ENCODE measurements around the gene SLC25A22. TPM values are rescaled to one million over a fixed set of nuclear protein-coding genes. Genes with fewer than 3 reads are reported as not detected.

SLC25A22 gene
- total RNA-seq, 1 donor from 2014 or later, result 35.6 TPM

DNA sequence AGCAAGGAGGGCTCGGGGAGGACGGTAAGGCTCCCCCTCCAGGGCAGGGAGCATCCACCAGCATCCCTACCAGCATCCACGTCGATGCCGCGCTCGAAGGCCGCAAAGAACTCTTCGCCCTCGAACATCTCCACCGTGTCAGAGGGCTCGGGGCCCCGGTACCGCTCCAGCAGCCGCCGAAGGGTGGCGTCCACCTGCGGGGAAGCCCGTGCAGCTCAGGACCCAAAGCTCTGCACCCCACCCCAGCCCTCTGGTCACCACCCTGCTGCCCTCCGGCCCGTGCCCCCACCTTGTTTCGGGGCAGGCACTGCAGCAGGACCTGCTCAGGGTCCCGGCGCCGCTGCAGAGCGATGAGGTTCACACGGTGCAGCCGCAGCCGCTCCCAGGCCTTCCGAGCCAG is 2.4 kb upstream of the SLC25A22 start:
- Mint-ChIP-seq H3K27me3 (no peaks in the 10 kb centered on the region), H3K9me3 (no peaks in the 10 kb centered on the region), H3K27ac (no peak overlapping the region), H3K4me1 (ENCODE audit: unreplicated experiment) (peaks cover 8% of the 10 kb centered on the region), H3K36me3 (no peaks in the 10 kb centered on the region), H3K4me3 (no peak overlapping the region)
- TF ChIP-seq, protein P1, sequence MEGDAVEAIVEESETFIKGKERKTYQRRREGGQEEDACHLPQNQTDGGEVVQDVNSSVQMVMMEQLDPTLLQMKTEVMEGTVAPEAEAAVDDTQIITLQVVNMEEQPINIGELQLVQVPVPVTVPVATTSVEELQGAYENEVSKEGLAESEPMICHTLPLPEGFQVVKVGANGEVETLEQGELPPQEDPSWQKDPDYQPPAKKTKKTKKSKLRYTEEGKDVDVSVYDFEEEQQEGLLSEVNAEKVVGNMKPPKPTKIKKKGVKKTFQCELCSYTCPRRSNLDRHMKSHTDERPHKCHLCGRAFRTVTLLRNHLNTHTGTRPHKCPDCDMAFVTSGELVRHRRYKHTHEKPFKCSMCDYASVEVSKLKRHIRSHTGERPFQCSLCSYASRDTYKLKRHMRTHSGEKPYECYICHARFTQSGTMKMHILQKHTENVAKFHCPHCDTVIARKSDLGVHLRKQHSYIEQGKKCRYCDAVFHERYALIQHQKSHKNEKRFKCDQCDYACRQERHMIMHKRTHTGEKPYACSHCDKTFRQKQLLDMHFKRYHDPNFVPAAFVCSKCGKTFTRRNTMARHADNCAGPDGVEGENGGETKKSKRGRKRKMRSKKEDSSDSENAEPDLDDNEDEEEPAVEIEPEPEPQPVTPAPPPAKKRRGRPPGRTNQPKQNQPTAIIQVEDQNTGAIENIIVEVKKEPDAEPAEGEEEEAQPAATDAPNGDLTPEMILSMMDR (conservative IDR thresholded peaks at IDR 0.05), result no peak
- no peak for DNase-seq (ENCODE audit: extremely low spot score, unreplicated experiment)

DNA sequence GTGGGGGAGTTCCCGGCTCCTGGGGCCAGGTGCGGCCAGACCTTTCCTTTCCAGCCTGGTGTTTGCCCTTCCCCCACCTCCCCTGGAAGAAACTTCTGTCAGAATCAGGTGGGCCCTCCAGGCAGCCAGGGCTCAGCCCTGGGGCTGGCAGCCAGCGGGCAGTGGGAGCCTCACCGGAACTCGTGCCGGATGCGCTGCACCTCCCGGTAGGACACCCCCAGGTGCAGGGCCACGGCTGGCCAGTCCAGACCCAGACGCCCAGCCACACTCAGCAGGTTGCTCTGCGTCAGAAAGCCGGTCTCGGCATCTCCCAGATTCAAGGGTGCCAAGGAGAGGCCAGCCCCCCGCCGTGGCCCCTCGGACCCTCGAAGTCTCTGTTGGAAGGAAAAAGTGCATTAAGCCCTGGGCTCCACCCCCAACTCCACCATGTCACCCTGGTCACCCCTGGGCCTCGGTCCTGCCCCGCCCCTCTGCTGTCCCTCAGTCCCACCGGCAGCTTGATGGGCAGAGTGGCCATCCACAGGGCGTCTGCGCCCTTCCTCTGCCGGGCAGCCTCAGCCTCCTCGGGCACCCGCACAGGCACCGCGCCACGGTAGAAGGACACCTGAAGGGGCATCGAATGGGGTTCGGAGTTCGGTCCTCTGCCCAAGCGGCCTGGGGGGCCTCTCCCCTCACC is 1.7 kb upstream of the SLC25A22 start:
- Mint-ChIP-seq H3K4me3 (peak overlapping the region; percentile 31), H3K27me3 (no peaks in the 10 kb centered on the region), H3K4me1 (ENCODE audit: unreplicated experiment) (peaks cover 8% of the 10 kb centered on the region), H3K9me3 (no peaks in the 10 kb centered on the region), H3K36me3 (no peaks in the 10 kb centered on the region), H3K27ac (no peak overlapping the region)
- DNase-seq (ENCODE audit: extremely low spot score, unreplicated experiment), result no peak
- TF ChIP-seq, protein P1 (conservative IDR thresholded peaks at IDR 0.05), result no peak

DNA sequence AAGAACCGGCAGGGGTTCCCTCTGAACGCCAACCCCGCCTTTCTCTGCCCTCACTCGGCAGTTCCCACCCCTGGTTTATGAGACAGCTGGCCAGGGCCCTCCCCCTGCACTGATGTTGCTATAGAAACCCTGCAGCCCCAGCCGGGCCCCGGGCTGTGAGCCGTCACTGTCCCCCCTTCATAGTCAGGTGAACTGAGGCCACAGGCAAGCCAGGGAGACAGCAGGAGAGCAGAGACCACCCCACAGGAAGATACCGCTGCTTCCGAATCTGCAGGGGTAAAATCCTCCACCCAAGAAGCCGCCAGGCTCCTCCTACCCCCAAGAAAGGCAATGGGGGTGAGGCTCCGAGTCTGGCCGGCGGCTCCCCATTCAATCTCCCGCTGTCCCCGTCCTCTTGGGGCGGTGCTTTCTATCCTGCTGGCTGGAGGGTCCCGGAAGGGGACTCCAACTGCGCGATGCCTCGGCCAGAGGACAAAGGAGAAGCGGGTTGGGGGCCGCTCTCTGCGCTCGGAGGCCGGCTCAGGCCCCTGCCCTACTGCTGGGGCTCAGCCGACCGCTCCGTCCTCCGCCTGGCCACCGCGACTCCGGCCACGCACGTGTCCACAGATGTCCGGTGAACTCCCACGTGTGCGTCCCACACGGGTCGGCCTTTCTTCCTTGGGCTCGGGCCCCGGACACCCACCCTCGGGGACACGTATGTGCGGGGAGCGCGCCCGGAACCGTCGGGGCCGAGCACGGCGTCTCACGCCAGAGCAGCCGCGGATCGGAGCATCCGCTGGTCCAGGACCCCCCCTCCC is 587 bp downstream of the SLC25A22 start:
- Mint-ChIP-seq H3K9me3 (no peaks in the 10 kb centered on the region), H3K27ac (peak overlapping the region; percentile 84), H3K4me1 (ENCODE audit: unreplicated experiment) (peaks cover 8% of the 10 kb centered on the region), H3K4me3 (peak overlapping the region; percentile 91), H3K27me3 (no peaks in the 10 kb centered on the region), H3K36me3 (no peaks in the 10 kb centered on the region)
- DNase-seq (ENCODE audit: extremely low spot score, unreplicated experiment), result no peak
- TF ChIP-seq, protein P1 (conservative IDR thresholded peaks at IDR 0.05), result no peak

DNA sequence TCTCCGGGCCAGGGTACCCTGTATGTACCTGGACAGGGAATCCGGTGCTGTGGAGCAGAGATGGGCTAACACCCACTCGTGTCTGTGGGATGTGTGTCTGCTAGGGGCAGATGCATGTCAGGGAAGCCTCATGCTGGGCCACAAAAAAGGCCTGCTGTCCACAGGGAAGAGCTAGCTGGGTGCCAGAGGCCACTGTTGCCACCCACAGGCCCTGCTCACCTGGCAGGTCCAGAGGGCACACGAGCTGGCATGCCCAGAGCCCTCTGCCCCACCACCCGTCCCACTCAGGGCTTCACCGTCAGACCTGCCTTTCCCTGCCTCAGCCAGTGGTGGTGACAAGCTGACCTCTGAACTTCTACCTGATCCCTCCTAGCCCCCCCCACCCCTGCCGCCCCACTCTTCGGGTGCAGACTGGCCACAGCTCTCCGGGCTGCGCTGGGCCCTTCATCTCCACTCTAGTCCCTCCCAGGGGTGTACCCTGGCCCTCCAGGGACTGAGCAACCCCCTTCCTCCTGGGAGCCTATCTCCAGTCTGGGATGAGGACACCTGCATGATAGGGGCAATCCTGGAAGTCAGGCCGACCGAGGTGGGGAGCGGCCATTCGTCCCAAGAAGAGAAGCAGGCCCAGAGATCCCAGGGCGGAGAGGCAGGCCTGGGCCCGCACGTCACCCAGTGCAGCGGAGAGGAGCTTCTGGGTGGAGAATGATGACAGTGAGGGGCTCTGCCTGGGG is 1.4 kb downstream of the SLC25A22 start:
- no peaks in the 10 kb centered on the region for H3K27me3 Mint-ChIP-seq
- H3K9me3 Mint-ChIP-seq, result no peaks in the 10 kb centered on the region
- peaks cover 8% of the 10 kb centered on the region for H3K4me1 Mint-ChIP-seq (ENCODE audit: unreplicated experiment)
- TF ChIP-seq, protein P1 (conservative IDR thresholded peaks at IDR 0.05), result no peak
- H3K27ac Mint-ChIP-seq, result peak overlapping the region; percentile 84
- no peak for DNase-seq (ENCODE audit: extremely low spot score, unreplicated experiment)
- peak overlapping the region; percentile 91 for H3K4me3 Mint-ChIP-seq
- H3K36me3 Mint-ChIP-seq, result no peaks in the 10 kb centered on the region

DNA sequence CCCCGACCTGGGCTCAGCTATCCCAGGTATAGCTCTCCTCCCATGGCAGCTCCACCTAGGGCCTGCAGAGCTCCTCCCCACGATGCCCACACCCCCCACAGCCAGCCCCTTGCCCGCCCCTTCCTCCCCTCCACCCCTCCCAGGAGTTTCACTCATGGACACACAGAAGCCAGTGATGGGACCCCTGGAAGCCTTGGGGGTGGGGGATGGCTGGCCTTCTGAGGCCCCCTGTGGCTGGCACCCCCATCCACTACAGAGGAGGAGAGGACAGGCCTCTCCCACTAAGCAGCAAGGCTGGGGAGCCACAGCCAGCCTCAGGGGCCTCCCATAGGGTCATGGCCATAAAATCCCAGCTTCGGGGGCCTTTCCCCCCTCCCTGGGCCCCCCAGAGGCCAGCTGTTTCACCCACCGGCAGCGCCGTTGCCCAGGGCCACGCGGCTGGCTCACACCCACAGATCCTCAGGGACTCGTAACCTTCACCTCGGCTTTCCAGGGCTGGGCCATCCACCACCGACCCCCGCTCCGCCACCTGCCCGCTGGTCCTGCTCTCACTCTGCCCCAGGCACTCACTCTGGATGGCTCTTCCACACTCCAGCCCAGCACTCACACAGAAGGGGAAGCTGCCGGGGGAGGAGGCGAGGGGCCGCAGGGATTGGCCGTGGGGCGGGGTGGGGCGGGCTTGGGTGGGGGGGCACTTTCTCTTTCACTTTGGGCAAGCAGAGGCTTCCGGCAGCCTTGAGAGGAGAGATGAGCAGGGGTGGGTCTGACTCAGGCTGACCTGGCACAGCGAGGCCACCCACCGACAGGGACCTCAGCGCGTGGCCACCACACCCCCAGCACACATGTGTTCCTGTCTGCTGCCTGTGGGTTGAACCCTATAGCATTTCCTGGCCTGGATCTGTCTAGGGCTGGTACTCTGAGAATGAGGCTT is 2.2 kb downstream of the SLC25A22 start:
- H3K27me3 Mint-ChIP-seq, result no peaks in the 10 kb centered on the region
- DNase-seq (ENCODE audit: extremely low spot score, unreplicated experiment), result no peak
- peaks cover 8% of the 10 kb centered on the region for H3K4me1 Mint-ChIP-seq (ENCODE audit: unreplicated experiment)
- H3K36me3 Mint-ChIP-seq, result no peaks in the 10 kb centered on the region
- peak overlapping the region; percentile 29 for H3K27ac Mint-ChIP-seq
- H3K9me3 Mint-ChIP-seq, result no peaks in the 10 kb centered on the region
- peak overlapping the region; percentile 91 for H3K4me3 Mint-ChIP-seq
- TF ChIP-seq, protein P1 (conservative IDR thresholded peaks at IDR 0.05), result no peak

Measured in type B pancreatic cell (in vitro differentiated cells).